Calu3 (cell line): ENCODE data around the gene ARL8B. TPM values are rescaled to one million over a fixed set of nuclear protein-coding genes. Genes with fewer than 3 reads are reported as not detected.

ENCODE experiments used
- BruUV-seq: library from RNA; stranded (reverse); fragments of 400-500 nt; replicated peaks from 2 replicates; lab custom pipeline; 2021; lab: Mats Ljungman, UMichigan
- CTCF ChIA-PET: fragments of 300-600 bp; sonication (Branson Sonifier 250); formaldehyde crosslinking; loops from one replicate; lab custom pipeline; 2022; ENCODE audit warnings: antibody characterized with exemption; lab: Charles Lee
- DNase-seq: peaks from one replicate; pipeline ENCODE4 v3.0.0; 2022
- H3K27ac Mint-ChIP-seq: one replicate; pipeline ENCODE4 v1.8.0; 2022; ENCODE audit warnings: mixed read lengths; ENCODE audit not compliant: unreplicated experiment
- H3K27me3 Mint-ChIP-seq: one replicate; pipeline ENCODE4 v1.8.0; 2022; ENCODE audit warnings: mixed read lengths; ENCODE audit not compliant: unreplicated experiment
- H3K36me3 Mint-ChIP-seq: one replicate; pipeline ENCODE4 v1.8.0; 2022; ENCODE audit warnings: mild to moderate bottlenecking, moderate library complexity, mixed read lengths; ENCODE audit not compliant: insufficient read depth, unreplicated experiment
- H3K4me1 Mint-ChIP-seq: one replicate; pipeline ENCODE4 v1.8.0; 2022; ENCODE audit warnings: mild to moderate bottlenecking, low read depth, mixed read lengths; ENCODE audit not compliant: unreplicated experiment
- H3K4me3 Mint-ChIP-seq: one replicate; pipeline ENCODE4 v1.8.0; 2022; ENCODE audit warnings: mild to moderate bottlenecking, low read depth, moderate library complexity, mixed read lengths; ENCODE audit not compliant: unreplicated experiment
- H3K9me3 Mint-ChIP-seq: one replicate; pipeline ENCODE4 v1.8.0; 2022; ENCODE audit warnings: low read depth, mixed read lengths; ENCODE audit not compliant: unreplicated experiment
- CTCF ChIP-seq: fragments of 200-600 bp; IDR thresholded peaks from one replicate; pipeline ENCODE4 v1.8.0; 2022; ENCODE audit warnings: antibody characterized with exemption; ENCODE audit not compliant: unreplicated experiment
- intact Hi-C: fragments of 100-400 bp; cut with micrococcal nuclease; formaldehyde crosslinking; loops from one replicate; pipeline ENCODE4 v1.10.0; 2022; ENCODE audit not compliant: unreplicated experiment
- total RNA-seq: library from RNA; stranded (reverse); gene quantifications from 2 replicates; pipeline ENCODE4 v1.2.3, GENCODE V29; 2022

ARL8B gene
- total RNA-seq, 1 experiment from 2014 or later, result 47.0 TPM

- no TSS peak for BruUV-seq
- no peak for TF ChIP-seq CTCF
- Mint-ChIP-seq H3K27me3 (no peaks in the 10 kb centered on the region), H3K4me3 (no peak overlapping the region), H3K4me1 (peaks cover 8% of the 10 kb centered on the region), H3K36me3 (peaks cover 71% of the 10 kb centered on the region), H3K27ac (no peak overlapping the region), H3K9me3 (no peaks in the 10 kb centered on the region)
- CTCF ChIA-PET, result no interaction called here
- DNase-seq, result no peak
- intact Hi-C loops, result no loop called here
Observed at GRCh38 chr3:5210926-5211325, 88.8 kb downstream of the ARL8B start.

GRCh38 chr3:5212628-5213573, 90.8 kb downstream of the ARL8B start:
- no peak for TF ChIP-seq CTCF
- BruUV-seq, result no TSS peak
- intact Hi-C loops, result no loop called here
- Mint-ChIP-seq H3K27me3 (no peaks in the 10 kb centered on the region), H3K4me1 (peaks cover 8% of the 10 kb centered on the region), H3K9me3 (no peaks in the 10 kb centered on the region), H3K4me3 (no peak overlapping the region), H3K27ac (no peak overlapping the region), H3K36me3 (peaks cover 53% of the 10 kb centered on the region)
- DNase-seq, result no peak
- CTCF ChIA-PET, result no interaction called here

- Mint-ChIP-seq H3K4me3 (no peak overlapping the region), H3K36me3 (peaks cover 50% of the 10 kb centered on the region), H3K27ac (no peak overlapping the region), H3K9me3 (no peaks in the 10 kb centered on the region), H3K27me3 (no peaks in the 10 kb centered on the region), H3K4me1 (peaks cover 8% of the 10 kb centered on the region)
- no TSS peak for BruUV-seq
- no peak for DNase-seq
- intact Hi-C loops, result no loop called here
- no peak for TF ChIP-seq CTCF
- CTCF ChIA-PET, result no interaction called here
Observed at GRCh38 chr3:5213574-5213966, 91.5 kb downstream of the ARL8B start.

DNA sequence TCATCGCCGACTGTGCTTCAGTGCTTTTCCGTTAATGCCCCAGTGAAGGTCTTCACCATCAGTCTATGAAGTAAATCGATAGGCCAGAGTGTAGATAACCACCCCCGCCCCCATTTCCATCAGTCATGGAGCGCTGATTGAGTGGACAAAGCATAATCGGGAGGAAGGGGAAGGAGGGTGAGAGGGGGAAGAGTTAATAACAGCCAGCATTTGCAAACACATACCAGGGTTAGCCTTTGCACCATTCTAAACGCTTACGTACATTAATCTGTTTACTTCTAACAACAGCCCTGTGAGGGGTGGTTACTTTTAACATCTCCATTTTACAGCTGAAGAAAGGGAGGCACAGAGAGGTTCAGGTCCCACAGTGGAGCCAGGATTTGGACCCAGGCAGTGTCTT, 92.3 kb downstream of the ARL8B start:
- intact Hi-C loops, result no loop called here
- Mint-ChIP-seq H3K9me3 (no peaks in the 10 kb centered on the region), H3K27ac (no peak overlapping the region), H3K27me3 (no peaks in the 10 kb centered on the region), H3K36me3 (peaks cover 51% of the 10 kb centered on the region), H3K4me3 (no peak overlapping the region), H3K4me1 (peaks cover 8% of the 10 kb centered on the region)
- no peak for DNase-seq
- no peak for TF ChIP-seq CTCF
- CTCF ChIA-PET, result no interaction called here
- no TSS peak for BruUV-seq
